ENCODE measurements around the gene MACROD2. TPM values are rescaled to one million over a fixed set of nuclear protein-coding genes. Genes with fewer than 3 reads are reported as not detected.

The MACROD2 gene
- total and polyA plus RNA-seq, 2 of the 4 experiments (the other 2 are of a cell fraction), result not detected

DNA sequence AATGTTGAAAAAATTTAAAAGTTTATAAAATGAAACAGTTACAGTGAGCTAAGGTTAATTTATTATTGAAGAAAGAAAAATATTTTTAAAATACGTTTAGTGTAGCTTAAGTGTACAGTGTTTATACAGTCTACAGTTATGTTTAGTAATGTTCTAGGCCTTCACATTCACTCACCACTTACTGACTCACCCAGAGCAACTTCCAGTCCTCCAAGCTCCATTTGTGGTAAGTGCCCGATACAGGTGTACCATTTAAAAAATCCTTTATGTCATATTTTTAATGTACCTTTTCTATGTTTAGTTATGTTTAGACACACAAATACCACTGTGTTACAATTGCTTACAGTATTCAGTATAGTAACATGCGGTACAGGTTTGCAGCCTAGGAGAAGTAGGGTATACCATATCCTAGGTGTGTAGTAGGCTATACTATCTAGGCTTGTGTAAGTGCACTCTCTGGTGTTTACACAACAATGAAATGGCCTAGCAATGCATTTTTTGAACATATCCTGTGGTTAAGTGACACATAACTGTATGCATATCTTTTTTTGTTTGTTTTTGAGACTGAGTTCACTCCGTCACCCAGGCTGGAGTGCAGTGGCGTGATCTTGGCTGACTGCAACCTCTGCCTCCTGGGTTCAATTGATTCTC is 315.8 kb downstream of the MACROD2 start:
- Histone ChIP-seq H3K9ac (ENCODE audit: low read depth, low read length) (no peak overlapping the region), H3K9me3 (ENCODE audit: control insufficient read depth, insufficient read depth, low read length) (no peaks in the 10 kb centered on the region), H3K36me3 (ENCODE audit: control insufficient read depth, insufficient read depth, low read length) (no peaks in the 10 kb centered on the region), H2BK20ac (ENCODE audit: low read depth, low read length) (no peak overlapping the region), H2BK120ac (ENCODE audit: low read depth, low read length) (no peak overlapping the region), H4K20me1 (ENCODE audit: insufficient read depth, low read length) (no peaks in the 10 kb centered on the region), H4K8ac (ENCODE audit: low read depth in 2 of 2, low read length in 2 of 2) (no peak overlapping the region), H3K4me2 (ENCODE audit: low read depth, low read length) (no peak overlapping the region), H3K23ac (ENCODE audit: low read depth, low read length) (no peak overlapping the region), H2AK5ac (ENCODE audit: low read depth, low read length) (no peak overlapping the region), H4K91ac (ENCODE audit: insufficient read depth, low read depth, low read length) (no peak overlapping the region), H3K27me3 (ENCODE audit: control insufficient read depth, insufficient read depth, low read length) (no peaks in the 10 kb centered on the region), H2AFZ (replicated peaks; ENCODE audit: low read length, poor library complexity) (no peak overlapping the region), H3K14ac (replicated peaks; ENCODE audit: low read depth, low read length) (no peak overlapping the region), H3K79me1 (ENCODE audit: low read depth in 1 of 2, low read length in 2 of 2) (no peaks in the 10 kb centered on the region), H3K4me1 (ENCODE audit: control insufficient read depth, insufficient read depth, low read length) (no peaks in the 10 kb centered on the region), H2BK15ac (ENCODE audit: low read depth, low read length) (no peak overlapping the region), H3K18ac (ENCODE audit: low read depth, low read length) (no peak overlapping the region), H3K56ac (ENCODE audit: extremely low read depth, insufficient read depth, low read length) (no peak overlapping the region), H4K5ac (ENCODE audit: low read depth, low read length) (no peak overlapping the region), H3K4me3 (ENCODE audit: insufficient read depth, low read depth, low read length) (no peak overlapping the region), H3K27ac (ENCODE audit: insufficient read depth, low read length) (no peak overlapping the region), H2BK5ac (ENCODE audit: low read depth, low read length, poor library complexity, severe bottlenecking) (no peak overlapping the region), H2AK9ac (replicated peaks; ENCODE audit: low read depth, low read length, poor library complexity) (no peak overlapping the region), H3K9me1 (ENCODE audit: insufficient read depth, low read length) (no peaks in the 10 kb centered on the region), H3K4ac (ENCODE audit: low read depth, low read length) (no peak overlapping the region)
- WGBS, 2 experiments (ENCODE audit: extremely low coverage in 2 of 2, insufficient read length in 1 of 2), result 100% methylated on average over 2 of the region's 5 CpGs; no CpG with 5 or more reads in 1 of the 2 experiments
- no TSS peak for BruUV-seq (replicated peaks)
- DNase-seq, result peak; percentile 29
- CTCF ChIA-PET, result interaction anchor here (0.6 kb wide), 1 partner anchor 1024 kb away, joined by 3 read pairs; no protein-coding TSS in a partner anchor
- intact Hi-C loops (cut with micrococcal nuclease), result no loop called here
- TF ChIP-seq RCOR1 (IDR thresholded peaks at IDR 0.05; ENCODE audit: insufficient replicate concordance, low read length) (no peak), CHD1 (IDR thresholded peaks at IDR 0.05; ENCODE audit: low read depth, low read length) (no peak), MAFK (IDR thresholded peaks at IDR 0.05; ENCODE audit: low read depth, low read length) (no peak), RAD21 (IDR thresholded peaks at IDR 0.05; ENCODE audit: low read length) (no peak), NFE2L2 (IDR thresholded peaks at IDR 0.05; ENCODE audit: low read depth, low read length) (no peak), BHLHE40 (IDR thresholded peaks at IDR 0.05; ENCODE audit: low read depth, low read length) (no peak), MXI1 (IDR thresholded peaks at IDR 0.05; ENCODE audit: borderline replicate concordance, low read depth, low read length) (no peak), FOS (IDR thresholded peaks at IDR 0.05; ENCODE audit: low read depth, low read length) (no peak), CTCF (conservative IDR thresholded peaks at IDR 0.05; ENCODE audit: low read depth, low read length) (no peak), CEBPB (IDR thresholded peaks at IDR 0.05; ENCODE audit: low read depth, low read length) (no peak)
- TF ChIP-seq, protein P1, sequence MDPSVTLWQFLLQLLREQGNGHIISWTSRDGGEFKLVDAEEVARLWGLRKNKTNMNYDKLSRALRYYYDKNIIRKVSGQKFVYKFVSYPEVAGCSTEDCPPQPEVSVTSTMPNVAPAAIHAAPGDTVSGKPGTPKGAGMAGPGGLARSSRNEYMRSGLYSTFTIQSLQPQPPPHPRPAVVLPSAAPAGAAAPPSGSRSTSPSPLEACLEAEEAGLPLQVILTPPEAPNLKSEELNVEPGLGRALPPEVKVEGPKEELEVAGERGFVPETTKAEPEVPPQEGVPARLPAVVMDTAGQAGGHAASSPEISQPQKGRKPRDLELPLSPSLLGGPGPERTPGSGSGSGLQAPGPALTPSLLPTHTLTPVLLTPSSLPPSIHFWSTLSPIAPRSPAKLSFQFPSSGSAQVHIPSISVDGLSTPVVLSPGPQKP (IDR thresholded peaks at IDR 0.05; ENCODE audit: borderline replicate concordance, low read depth, low read length), result no peak
- ATAC-seq (ENCODE audit: low read depth), result peak; percentile 56
- in situ Hi-C loops (cut with MboI; ENCODE audit: low sequenced_read_pairs), result no loop called here
- dilution Hi-C loops (cut with HindIII; ENCODE audit: low sequenced_read_pairs, unreplicated experiment), result no loop called here
- POLR2A ChIA-PET (ENCODE audit: unreplicated experiment), result no interaction called here

All from IMR-90 (cell line).